HepG2 (cell line): ENCODE results near the gene SLC2A5. TPM values are rescaled to one million over a fixed set of nuclear protein-coding genes. Genes with fewer than 3 reads are reported as not detected.

ENCODE experiments used
- DR1 ChIP-seq: sonication (generic); formaldehyde crosslinking; IDR thresholded peaks from 2 replicates; pipeline ENCODE4 v1.8.0; 2021; ENCODE audit warnings: mild to moderate bottlenecking, missing genetic modification reagents, inconsistent platforms
- ETV5 ChIP-seq: IDR thresholded peaks from 2 replicates; pipeline ENCODE4 v1.6.1; 2018; ENCODE audit warnings: missing biosample characterization, missing genetic modification reagents, inconsistent platforms, borderline replicate concordance
- GATA4 ChIP-seq: sonication (generic); IDR thresholded peaks from 2 replicates; pipeline ENCODE4 v1.6.1; 2016; ENCODE audit warnings: antibody characterized with exemption, low read depth, borderline replicate concordance
- HMG20A ChIP-seq: IDR thresholded peaks from 2 replicates; pipeline ENCODE4 v1.6.1; 2016; ENCODE audit warnings: borderline replicate concordance
- HNRNPLL ChIP-seq: fragments of 200-400 bp; formaldehyde crosslinking; IDR thresholded peaks from 2 replicates; pipeline ENCODE4 v1.6.1; 2017; ENCODE audit warnings: mild to moderate bottlenecking, low read depth, low read length; ENCODE audit not compliant: poor library complexity, severe bottlenecking
- HOXD1 ChIP-seq: sonication (generic); formaldehyde crosslinking; IDR thresholded peaks from 2 replicates; pipeline ENCODE4 v1.5.0; 2020; ENCODE audit warnings: missing genetic modification reagents
- ISX ChIP-seq: sonication (generic); formaldehyde crosslinking; conservative IDR thresholded peaks from 2 replicates; pipeline ENCODE4 v1.5.0; 2020; ENCODE audit warnings: missing genetic modification reagents
- JUNB ChIP-seq: sonication (generic); formaldehyde crosslinking; IDR thresholded peaks from 2 replicates; pipeline ENCODE4 v1.8.0; 2022; ENCODE audit warnings: missing genetic modification reagents, mild to moderate bottlenecking, borderline replicate concordance
- KDM5A ChIP-seq: fragments of 200-600 bp; sonication (generic); IDR thresholded peaks from 2 replicates; pipeline ENCODE4 v1.7.0; 2018; ENCODE audit warnings: antibody characterized with exemption, mild to moderate bottlenecking, low read length, borderline replicate concordance
- NFIB ChIP-seq: sonication (generic); formaldehyde crosslinking; IDR thresholded peaks from 2 replicates; pipeline ENCODE4 v1.9.0; 2021; ENCODE audit warnings: missing genetic modification reagents, mild to moderate bottlenecking, borderline replicate concordance
- RAD21 ChIP-seq: fragments of 450-650 bp; formaldehyde crosslinking; IDR thresholded peaks from 2 replicates; pipeline ENCODE4 v1.5.0; 2020; ENCODE audit warnings: mild to moderate bottlenecking
- RARA ChIP-seq: IDR thresholded peaks from 2 replicates; pipeline ENCODE4 v1.6.1; 2016; ENCODE audit warnings: missing genetic modification reagents, missing compliant biosample characterization
- SALL2 ChIP-seq: sonication (generic); formaldehyde crosslinking; IDR thresholded peaks from 2 replicates; pipeline ENCODE4 v1.8.1; 2023; ENCODE audit warnings: mild to moderate bottlenecking, missing genetic modification reagents, inconsistent platforms
- SMAD9 ChIP-seq: sonication (generic); formaldehyde crosslinking; IDR thresholded peaks from 2 replicates; pipeline ENCODE4 v1.5.1; 2020; ENCODE audit warnings: mild to moderate bottlenecking, missing genetic modification reagents
- TRIM24 ChIP-seq: sonication (generic); formaldehyde crosslinking; IDR thresholded peaks from 2 replicates; pipeline ENCODE4 v1.8.0; 2022; ENCODE audit warnings: mild to moderate bottlenecking, missing genetic modification reagents
- YEATS4 ChIP-seq: sonication (generic); formaldehyde crosslinking; IDR thresholded peaks from 2 replicates; pipeline ENCODE4 v1.4.0; 2020; ENCODE audit warnings: missing genetic modification reagents, borderline replicate concordance
- ZNF235 ChIP-seq: sonication (generic); formaldehyde crosslinking; IDR thresholded peaks from 2 replicates; pipeline ENCODE4 v1.8.1; 2023; ENCODE audit warnings: mild to moderate bottlenecking, missing genetic modification reagents, borderline replicate concordance
- ZNF432 ChIP-seq: sonication (generic); formaldehyde crosslinking; IDR thresholded peaks from 2 replicates; pipeline ENCODE4 v1.5.0; 2020; ENCODE audit warnings: missing genetic modification reagents, mild to moderate bottlenecking, borderline replicate concordance
- ZNF572 ChIP-seq: sonication (generic); formaldehyde crosslinking; IDR thresholded peaks from 2 replicates; pipeline ENCODE4 v1.5.1; 2020; ENCODE audit warnings: mild to moderate bottlenecking, missing genetic modification reagents
- ZSCAN12 ChIP-seq: sonication (generic); formaldehyde crosslinking; IDR thresholded peaks from 2 replicates; pipeline ENCODE4 v1.9.0; 2021; ENCODE audit warnings: mild to moderate bottlenecking, missing genetic modification reagents
- polyA plus RNA-seq, 8 experiments: library from polyadenylated mRNA; depleted of rRNA in 3 of 8; stranded (reverse) in 7 of 8; unstranded in 1 of 8; fragments of >200 nt; fragmentation: Illumina TruSeq in 4 of 8; extraction: Trizol in 4 of 8; gene quantifications; 2 replicates each; pipeline versions ENCODE4 v1.2.1 to v1.2.3, GENCODE V29; 2011 to 2016; ENCODE audit warnings: low read depth in 4 of 8, missing spikeins in 1 of 8, mixed read lengths in 1 of 8; ENCODE audit not compliant: insufficient read depth in 1 of 8
- total RNA-seq, 5 experiments: library from RNA; depleted of rRNA; stranded (reverse); fragments of >200 nt; fragmentation: Illumina TruSeq; extraction: Trizol; gene quantifications; 2 replicates each; pipeline ENCODE4 v1.2.3, GENCODE V29; 2016; ENCODE audit warnings: low read depth in 1 of 5
- TF ChIP-seq, protein P1 (sequence below): sonication (generic); formaldehyde crosslinking; IDR thresholded peaks from 2 replicates; pipeline ENCODE4 v1.4.0; 2020; ENCODE audit warnings: missing genetic modification reagents
- TF ChIP-seq, protein P2 (sequence below): fragments of 450-650 bp; IDR thresholded peaks from 2 replicates; pipeline ENCODE4 v1.6.1; 2017
- TF ChIP-seq, protein P3 (sequence below): sonication (generic); formaldehyde crosslinking; IDR thresholded peaks from 2 replicates; pipeline ENCODE4 v1.8.1; 2022; ENCODE audit warnings: mild to moderate bottlenecking, missing genetic modification reagents
- TF ChIP-seq, protein P4 (sequence below): IDR thresholded peaks from 2 replicates; pipeline ENCODE4 v1.6.1; 2016; ENCODE audit warnings: low read depth, control low read depth
- TF ChIP-seq, protein P5 (sequence below): sonication (generic); formaldehyde crosslinking; conservative IDR thresholded peaks from 2 replicates; pipeline ENCODE4 v1.8.0; 2022; ENCODE audit warnings: mild to moderate bottlenecking, moderate library complexity, missing genetic modification reagents

The SLC2A5 gene
- total and polyA plus RNA-seq, 2 of the 13 experiments (the other 11 are each of a cell fraction or from before 2014, with no cell fraction given) = 0.04 to 0.54 TPM

DNA sequence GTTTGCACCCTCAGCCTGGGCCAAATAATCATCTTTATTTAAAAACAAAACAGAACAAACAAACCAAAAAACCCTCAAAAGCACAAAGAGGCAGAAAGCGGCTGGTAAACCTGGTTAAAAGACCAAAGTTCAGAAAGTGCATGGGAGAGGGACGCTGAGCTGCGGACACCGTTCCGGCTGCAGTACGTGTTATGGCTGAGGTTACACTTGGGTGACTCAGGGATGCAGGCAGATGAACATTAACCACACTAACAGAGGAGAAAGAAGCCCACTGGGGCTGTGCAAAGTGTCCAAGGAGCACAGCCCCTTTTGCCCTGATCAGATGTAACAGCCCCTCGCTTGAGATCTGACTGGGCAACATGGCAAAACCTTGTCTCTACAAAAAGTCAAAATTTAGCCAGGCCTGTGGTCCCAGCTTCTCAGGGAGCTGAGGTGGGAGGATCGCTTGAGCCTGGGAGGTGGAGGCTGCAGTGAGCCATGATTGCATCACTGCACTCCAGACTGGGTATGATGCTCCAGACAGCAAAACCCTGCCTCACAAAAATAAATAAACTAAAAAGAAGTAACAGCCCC is 31.1 kb upstream of the SLC2A5 start (continued):
- TF ChIP-seq DR1 (CRISPR knock-in tag) = no peak
- TF ChIP-seq, protein P1, sequence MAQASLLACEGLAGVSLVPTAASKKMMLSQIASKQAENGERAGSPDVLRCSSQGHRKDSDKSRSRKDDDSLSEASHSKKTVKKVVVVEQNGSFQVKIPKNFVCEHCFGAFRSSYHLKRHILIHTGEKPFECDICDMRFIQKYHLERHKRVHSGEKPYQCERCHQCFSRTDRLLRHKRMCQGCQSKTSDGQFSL (CRISPR knock-in tag) = no peak
- TF ChIP-seq KDM5A = no peak
- TF ChIP-seq ZNF432 (CRISPR knock-in tag) = no peak
- TF ChIP-seq TRIM24 (CRISPR knock-in tag) = no peak
- no peak for TF ChIP-seq NFIB
- TF ChIP-seq, protein P2, sequence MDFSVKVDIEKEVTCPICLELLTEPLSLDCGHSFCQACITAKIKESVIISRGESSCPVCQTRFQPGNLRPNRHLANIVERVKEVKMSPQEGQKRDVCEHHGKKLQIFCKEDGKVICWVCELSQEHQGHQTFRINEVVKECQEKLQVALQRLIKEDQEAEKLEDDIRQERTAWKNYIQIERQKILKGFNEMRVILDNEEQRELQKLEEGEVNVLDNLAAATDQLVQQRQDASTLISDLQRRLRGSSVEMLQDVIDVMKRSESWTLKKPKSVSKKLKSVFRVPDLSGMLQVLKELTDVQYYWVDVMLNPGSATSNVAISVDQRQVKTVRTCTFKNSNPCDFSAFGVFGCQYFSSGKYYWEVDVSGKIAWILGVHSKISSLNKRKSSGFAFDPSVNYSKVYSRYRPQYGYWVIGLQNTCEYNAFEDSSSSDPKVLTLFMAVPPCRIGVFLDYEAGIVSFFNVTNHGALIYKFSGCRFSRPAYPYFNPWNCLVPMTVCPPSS = no peak
- no peak for TF ChIP-seq RAD21 (CRISPR knock-in tag)
- TF ChIP-seq, protein P3, sequence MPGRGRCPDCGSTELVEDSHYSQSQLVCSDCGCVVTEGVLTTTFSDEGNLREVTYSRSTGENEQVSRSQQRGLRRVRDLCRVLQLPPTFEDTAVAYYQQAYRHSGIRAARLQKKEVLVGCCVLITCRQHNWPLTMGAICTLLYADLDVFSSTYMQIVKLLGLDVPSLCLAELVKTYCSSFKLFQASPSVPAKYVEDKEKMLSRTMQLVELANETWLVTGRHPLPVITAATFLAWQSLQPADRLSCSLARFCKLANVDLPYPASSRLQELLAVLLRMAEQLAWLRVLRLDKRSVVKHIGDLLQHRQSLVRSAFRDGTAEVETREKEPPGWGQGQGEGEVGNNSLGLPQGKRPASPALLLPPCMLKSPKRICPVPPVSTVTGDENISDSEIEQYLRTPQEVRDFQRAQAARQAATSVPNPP (CRISPR knock-in tag) = no peak
- no peak for TF ChIP-seq HOXD1 (CRISPR knock-in tag)
- TF ChIP-seq HMG20A (CRISPR knock-in tag) = peak; percentile 80; the same call in 1 of the 2 replicates
- TF ChIP-seq ETV5 (CRISPR knock-in tag) = peak; percentile 71; the same call in 1 of the 2 replicates
- TF ChIP-seq, protein P4, sequence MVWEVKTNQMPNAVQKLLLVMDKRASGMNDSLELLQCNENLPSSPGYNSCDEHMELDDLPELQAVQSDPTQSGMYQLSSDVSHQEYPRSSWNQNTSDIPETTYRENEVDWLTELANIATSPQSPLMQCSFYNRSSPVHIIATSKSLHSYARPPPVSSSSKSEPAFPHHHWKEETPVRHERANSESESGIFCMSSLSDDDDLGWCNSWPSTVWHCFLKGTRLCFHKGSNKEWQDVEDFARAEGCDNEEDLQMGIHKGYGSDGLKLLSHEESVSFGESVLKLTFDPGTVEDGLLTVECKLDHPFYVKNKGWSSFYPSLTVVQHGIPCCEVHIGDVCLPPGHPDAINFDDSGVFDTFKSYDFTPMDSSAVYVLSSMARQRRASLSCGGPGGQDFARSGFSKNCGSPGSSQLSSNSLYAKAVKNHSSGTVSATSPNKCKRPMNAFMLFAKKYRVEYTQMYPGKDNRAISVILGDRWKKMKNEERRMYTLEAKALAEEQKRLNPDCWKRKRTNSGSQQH = 0 out of 2 replicates have a peak, but pooled peaks have one; percentile 59
- TF ChIP-seq ZSCAN12 (CRISPR knock-in tag) = no peak
- TF ChIP-seq ZNF572 (CRISPR knock-in tag) = no peak
- TF ChIP-seq SALL2 (CRISPR knock-in tag) = no peak
- TF ChIP-seq ZNF235 (CRISPR knock-in tag) = no peak; the same call in 1 of the 2 replicates
- no peak for TF ChIP-seq GATA4
- TF ChIP-seq ISX = no peak
- TF ChIP-seq, protein P5, sequence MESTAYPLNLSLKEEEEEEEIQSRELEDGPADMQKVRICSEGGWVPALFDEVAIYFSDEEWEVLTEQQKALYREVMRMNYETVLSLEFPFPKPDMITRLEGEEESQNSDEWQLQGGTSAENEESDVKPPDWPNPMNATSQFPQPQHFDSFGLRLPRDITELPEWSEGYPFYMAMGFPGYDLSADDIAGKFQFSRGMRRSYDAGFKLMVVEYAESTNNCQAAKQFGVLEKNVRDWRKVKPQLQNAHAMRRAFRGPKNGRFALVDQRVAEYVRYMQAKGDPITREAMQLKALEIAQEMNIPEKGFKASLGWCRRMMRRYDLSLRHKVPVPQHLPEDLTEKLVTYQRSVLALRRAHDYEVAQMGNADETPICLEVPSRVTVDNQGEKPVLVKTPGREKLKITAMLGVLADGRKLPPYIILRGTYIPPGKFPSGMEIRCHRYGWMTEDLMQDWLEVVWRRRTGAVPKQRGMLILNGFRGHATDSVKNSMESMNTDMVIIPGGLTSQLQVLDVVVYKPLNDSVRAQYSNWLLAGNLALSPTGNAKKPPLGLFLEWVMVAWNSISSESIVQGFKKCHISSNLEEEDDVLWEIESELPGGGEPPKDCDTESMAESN (CRISPR knock-in tag) = no peak; the same call in 1 of the 2 replicates
- no peak for TF ChIP-seq JUNB (CRISPR knock-in tag)
- no peak for TF ChIP-seq YEATS4 (CRISPR knock-in tag)
- peak; percentile 88 for TF ChIP-seq RARA
- no peak for TF ChIP-seq SMAD9
- TF ChIP-seq HNRNPLL = no peak
